Activated effector memory CD4-positive, alpha-beta T cell treated with anti-CD3 and anti-CD28 coated beads, Interleukin-2, amount 50 U/mL, for 16 hours (primary cell): Measurements from ENCODE around the gene ATN1.
A peak's percentile ranks its signal among the peaks of the same experiment; 100 is the strongest.

Experiments
- DNase-seq: peaks from one replicate; pipeline ENCODE4 v3.0.0-alpha.2; 2020

The ATN1 gene

DNA sequence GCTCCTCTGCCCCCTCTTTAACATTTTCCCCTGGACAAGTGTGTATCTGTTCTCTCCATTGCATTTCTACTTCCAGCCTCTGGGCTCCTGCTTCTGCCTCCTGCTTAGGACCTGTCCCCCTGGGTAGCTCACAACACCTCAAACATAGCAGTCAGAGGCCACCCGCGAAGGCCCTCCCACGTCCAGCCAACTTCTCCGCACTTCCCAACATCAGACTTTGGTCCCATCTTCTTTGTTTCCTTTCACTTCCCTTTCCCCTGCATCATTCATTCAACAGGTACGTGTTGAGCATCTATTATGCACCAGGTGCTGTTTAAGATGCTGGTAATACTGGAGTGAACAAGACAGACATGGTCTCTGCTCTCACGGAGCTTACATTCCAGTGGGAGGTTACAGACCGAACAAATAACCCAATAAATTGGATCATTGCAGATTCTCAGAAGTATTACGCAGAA lies 19.2 kb downstream of the ATN1 start:
- no peak for DNase-seq

DNA sequence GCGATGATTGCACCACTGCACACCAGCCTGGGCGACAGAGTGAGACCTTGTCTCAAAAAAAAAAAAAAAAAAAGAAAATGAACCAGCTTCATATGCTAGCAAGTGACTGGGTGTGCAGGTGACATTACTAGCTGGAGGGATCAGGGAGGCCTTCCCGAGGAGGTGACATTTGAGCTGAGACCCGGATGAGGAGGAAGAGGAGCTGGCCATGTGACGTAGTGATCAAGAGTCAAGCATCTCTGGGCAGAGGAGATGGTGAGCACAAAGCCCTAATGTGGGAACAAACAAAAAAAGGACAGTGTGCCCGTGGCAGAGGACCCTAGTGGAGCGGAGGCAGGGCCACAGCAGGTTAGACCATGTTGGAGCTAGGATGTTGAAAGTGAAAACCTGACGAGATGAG lies 19.9 kb downstream of the ATN1 start:
- no peak for DNase-seq

DNA sequence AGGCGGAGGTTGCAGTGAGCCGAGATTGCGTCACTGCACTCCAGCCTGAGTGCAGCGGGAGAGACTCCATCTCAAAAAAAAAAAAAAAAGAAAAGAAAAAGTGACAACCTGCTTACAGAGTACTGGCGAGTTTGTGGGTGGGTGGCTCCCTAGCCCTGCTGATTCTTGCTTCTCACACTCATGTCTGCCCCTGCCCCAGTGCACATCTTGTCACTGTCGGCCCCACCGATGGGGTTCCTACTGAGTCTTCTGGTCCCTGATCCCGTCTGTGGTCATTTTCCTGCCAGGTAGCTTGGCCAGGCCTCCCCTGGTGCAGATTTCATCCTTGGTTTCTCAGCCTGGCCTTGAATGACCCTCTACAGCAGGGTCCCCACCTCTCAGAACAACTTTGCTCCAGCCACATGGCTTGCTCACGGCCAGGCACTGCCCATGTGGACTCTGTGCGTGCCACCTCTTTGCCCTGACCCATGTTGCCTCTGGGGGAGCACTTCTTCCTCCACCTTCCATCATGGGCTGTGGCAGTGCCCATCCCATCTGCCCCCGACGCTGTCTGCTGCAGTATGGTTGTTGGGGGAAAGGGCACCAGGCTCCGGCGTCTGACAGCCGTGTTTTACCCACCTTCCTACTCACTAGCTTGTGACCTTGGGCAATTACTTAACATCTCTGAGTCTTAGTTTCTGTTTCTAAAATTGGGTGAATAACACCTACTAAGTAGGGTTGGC lies 21.3 kb downstream of the ATN1 start:
- DNase-seq, result peak; percentile 77

DNA sequence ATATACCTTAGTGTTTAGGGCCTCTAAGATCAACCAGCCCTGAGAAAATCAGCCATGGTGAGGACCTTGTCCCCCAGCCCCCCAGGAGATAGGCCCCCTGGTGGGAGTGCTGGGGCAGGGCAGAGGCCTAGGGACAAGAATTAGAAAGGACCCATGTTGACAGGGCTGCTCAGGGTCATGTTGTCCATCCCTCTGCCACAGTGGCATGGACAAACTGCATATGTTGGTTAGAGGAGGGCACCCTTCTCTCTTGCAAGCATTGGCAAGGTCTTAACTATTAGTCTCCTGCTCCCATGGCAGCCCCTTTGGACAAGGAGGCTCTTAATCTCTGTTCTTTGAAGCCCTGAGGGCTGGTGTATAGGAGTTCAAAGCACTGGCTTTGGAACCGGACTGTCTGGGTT lies 22.6 kb downstream of the ATN1 start:
- DNase-seq, result peak; percentile 73

DNA sequence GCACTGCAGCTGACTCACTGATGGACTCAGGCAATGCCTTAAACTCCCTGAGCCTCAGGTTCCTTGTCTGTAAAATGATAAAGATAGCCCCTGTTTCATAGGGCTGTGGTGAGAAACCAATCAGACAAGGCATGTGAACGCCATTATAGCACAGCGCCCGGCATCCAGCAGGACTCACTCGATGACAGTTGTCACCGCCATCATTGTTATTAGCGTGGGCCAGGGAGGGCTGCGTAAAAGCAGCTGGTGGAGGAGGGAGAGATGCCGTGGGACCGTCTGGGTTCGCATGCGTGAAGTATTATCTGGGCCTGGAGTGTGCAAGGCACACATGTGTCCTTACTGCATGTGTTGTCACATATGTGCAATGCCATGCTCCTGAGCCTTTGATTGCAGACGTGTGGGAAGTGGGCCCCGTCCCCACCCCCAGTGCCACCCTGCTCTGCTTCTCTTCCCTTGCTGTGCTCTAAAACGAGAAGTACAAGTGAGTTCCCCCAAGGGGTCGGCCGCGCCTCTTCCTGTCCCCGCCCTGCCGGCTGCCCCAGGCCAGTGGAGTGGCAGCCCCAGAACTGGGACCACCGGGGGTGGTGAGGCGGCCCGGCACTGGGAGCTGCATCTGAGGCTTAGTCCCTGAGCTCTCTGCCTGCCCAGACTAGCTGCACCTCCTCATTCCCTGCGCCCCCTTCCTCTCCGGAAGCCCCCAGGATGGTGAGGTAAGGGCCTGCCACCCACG lies 23.2 kb downstream of the ATN1 start, which contains the start of gene PTPN6:
Gene PTPN6, plus strand, starts transcription at position 546 of the 730 bp plus-strand sequence. Its CDS starts 157 bp downstream, at position 703.
- DNase-seq, result peak; percentile 84

DNA sequence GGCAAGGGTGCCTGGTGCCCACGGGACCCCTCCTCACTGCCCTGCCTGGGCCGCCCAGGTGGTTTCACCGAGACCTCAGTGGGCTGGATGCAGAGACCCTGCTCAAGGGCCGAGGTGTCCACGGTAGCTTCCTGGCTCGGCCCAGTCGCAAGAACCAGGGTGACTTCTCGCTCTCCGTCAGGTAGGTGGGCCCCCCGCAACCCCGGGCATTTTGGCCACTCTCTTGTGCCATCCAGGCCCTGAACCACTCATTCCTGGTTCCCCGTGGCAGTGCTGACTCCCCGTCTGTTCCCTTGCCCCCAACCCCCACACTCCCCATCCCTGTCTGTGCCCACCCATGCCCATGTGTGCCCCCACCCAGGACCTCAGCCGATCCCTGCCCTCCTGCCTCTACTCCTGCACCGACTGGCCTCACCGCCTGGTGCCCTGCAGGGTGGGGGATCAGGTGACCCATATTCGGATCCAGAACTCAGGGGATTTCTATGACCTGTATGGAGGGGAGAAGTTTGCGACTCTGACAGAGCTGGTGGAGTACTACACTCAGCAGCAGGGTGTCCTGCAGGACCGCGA lies 23.9 kb downstream of the ATN1 start:
- no peak for DNase-seq

DNA sequence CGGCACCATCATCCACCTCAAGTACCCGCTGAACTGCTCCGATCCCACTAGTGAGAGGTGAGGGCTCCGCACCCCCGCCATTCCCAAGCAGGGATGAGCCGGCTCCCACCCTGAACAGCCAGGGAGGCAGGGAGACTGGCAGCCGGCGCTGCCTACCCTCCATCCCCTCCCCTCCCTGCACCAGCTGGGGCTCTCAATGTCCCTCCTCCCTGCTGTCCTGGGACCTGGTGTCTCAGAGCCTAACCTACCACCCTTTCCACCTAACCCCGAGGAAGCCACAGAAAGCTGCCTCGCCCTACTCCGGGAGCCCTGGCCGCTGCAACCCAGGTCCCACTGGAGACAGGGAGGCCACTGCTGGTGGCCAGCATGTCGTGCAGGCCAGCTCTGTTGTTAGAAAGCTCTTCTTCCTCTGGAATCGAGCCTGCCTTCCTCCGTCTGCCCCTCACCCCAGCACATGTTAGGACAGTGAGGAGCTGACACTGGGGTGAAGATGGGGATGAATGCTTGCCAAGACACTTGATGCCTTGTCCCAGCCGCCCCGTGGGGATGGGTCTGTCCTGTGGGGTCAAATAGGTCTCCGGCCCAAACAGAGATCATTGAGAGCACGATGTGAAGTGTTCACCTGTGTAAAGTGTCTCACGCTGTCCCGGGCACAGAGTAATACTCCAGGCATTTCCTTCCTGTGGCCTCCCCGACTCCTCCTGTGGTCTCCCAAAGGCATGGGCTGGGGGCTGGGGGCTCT lies 24.5 kb downstream of the ATN1 start:
- DNase-seq, result peak; percentile 76

DNA sequence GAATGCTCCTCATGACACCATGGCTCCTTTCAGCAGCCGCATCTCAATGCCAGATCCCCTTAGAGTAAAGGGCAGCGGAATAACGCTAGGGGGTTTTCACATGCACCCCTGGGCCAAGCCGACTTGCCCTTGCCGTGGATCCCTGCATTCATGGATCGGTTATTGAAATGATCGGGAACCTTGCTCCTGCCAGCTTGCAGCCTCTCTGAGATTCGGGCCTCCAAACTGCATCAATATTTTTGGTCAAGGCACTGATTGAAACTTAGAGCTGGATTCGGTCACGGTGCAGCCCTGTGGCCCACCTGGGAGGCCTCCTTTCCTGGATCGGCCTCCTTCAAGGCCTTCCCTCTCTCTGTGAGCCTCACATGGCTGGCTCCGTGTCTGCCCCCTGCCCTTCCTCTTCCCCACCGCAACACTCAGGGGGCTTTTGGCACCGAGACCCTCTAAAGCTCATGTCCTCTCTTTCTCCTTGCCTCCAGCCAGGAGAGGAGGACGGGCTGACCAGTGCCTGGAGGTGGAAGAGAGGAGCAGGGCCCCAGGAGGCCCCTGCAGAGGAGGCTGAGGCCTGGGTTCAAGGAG lies 25.2 kb downstream of the ATN1 start:
- peak; percentile 77 for DNase-seq

DNA sequence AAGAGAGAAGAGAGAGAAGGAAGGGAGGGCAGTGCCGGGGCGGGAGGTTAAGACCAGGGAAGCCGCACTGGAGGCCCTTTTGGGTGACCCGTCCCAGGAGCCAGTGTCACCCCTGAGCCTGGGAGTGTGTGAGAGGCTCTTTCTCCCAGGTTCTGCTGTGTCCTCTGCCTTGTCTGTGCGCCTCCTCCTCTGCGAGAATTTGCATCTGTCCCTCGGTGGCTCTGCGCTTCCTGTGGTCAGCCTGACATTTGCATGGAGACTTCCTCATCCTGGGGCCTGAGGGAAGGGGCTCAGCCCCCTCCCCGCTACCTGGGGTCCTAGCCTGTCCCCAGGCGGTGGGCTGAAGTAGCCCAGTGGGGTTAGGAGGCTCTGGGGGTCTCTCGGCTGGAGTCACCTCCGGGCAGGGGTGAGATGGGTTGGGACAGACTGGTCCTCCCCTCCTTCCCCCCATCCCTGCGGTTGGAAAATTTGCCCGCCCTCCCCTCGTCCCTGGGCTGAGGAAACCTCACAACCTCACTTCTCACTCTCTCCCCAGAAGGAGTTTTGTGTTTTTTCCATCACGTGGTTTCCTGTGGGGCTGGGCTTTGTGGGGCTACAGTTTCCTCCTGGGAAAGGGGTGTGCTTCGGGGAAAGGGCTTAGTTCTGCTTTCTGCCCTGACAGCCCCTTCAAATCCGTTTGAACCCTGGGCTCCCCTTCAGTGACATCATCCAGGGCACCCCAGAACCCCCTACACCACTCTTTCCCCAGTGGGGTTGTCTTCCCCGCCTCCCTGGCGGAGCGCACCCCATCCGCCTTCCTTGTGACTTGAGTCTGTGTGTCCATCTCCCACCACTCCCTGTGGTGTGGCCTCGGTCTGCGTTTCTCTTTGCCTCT lies 25.9 kb downstream of the ATN1 start:
- peak; percentile 94 for DNase-seq

DNA sequence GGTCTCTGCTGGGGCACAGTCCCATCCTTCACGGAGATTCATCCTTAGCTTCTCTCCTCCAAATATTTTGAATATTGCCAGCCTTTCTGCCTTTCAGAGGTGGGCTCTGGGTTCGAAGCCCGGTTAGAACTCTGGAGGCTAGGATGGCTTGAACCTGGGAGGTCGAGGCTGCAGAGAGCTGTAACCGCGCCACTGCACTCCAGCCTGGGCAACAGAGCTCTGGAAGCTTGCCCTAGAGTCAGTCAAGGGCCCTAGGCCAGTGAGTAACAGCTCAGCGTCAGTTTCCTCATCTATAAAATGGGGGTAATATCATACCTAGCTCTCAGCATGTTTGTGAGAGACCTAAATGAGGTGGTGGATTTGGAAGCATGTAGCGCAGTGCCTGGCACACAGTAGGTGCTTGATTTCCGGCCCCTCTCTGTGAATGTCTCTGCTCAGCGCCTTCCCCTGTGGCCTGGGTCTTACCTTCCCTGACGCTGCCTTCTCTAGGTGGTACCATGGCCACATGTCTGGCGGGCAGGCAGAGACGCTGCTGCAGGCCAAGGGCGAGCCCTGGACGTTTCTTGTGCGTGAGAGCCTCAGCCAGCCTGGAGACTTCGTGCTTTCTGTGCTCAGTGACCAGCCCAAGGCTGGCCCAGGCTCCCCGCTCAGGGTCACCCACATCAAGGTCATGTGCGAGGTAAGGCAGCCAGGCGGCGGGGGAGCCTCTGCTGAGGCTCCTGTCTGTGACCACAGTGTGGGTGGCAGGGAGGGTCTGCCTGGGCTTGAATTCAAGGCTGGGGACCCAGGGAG lies 26.8 kb downstream of the ATN1 start:
- DNase-seq, result no peak

DNA sequence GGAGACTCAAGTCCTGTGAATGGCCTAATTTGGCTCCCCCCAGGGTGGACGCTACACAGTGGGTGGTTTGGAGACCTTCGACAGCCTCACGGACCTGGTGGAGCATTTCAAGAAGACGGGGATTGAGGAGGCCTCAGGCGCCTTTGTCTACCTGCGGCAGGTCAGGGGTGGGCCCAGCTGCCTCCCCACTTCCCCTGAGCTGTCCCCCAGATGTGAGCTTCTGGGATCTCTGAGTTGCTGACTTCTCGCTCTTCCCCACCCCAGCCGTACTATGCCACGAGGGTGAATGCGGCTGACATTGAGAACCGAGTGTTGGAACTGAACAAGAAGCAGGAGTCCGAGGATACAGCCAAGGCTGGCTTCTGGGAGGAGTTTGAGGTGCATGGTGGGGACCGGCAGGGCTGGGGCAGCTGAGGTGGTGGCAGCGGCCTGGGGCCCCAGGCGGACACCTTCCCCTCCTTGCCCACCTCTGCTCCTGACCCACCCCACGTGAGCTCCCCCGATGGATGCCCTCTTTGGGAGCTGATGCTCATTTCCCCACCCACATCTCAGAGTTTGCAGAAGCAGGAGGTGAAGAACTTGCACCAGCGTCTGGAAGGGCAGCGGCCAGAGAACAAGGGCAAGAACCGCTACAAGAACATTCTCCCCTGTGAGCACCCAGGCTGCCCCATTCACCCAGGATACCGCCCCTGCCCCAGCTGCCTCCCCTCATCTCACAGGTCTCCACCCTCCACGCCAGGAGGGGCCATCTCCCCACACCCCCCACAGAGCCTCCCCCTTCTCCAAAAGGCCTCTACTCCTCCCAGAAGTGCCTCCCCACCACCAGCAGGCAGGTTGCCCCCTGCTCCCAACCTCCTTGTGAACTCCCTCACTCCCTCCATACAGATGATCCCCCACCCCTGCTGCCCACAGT lies 27.6 kb downstream of the ATN1 start:
- no peak for DNase-seq

DNA sequence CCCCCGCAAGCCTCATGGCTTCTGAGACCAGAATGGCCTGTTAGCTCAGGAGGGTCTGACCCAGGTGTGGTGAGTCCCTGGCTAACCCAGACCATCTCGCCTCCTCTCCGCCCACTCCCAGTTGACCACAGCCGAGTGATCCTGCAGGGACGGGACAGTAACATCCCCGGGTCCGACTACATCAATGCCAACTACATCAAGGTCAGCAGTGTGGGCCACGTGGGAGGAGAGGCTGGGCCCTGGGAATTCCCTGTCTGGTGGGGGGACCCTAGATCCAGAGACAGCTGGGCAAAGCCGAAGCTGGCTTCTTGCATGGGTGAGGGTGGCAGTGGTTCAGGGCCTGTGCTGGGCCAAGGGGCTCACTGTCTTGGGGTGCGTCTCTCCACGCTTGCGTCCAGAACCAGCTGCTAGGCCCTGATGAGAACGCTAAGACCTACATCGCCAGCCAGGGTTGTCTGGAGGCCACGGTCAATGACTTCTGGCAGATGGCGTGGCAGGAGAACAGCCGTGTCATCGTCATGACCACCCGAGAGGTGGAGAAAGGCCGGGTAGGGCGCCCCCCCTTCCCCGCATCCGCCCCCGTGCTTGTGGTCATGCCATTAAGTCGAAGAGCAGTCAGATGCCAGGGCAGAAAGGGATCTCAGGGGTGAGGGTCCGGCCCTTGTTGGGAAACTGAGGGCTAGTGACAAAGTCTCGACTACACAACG lies 28.4 kb downstream of the ATN1 start:
- DNase-seq, result peak; percentile 69

DNA sequence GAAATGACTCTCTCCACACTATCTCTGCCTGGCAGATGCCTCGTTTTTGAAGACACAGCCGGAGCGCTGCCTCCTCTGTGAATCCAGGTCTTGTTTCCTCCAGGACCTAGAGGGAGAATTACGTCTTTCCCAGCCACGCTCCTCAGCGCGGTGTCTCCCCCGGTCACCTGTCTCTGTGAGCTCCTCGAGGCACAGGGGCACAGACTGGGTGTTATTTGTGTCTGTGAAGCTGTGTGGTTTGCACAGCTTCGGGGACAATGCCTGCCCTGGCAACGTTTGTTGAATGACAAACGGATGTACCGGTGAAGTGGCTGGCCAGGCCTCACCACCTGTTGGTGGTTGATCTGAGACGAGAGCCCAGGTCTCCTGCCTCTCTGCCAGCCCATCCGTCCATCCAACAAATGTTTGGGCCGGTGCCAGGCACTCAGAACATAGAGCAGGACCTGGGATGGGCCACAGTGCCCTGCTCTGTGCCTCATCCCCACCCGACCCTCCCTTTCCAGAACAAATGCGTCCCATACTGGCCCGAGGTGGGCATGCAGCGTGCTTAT lies 29.5 kb downstream of the ATN1 start:
- DNase-seq, result peak; percentile 67

DNA sequence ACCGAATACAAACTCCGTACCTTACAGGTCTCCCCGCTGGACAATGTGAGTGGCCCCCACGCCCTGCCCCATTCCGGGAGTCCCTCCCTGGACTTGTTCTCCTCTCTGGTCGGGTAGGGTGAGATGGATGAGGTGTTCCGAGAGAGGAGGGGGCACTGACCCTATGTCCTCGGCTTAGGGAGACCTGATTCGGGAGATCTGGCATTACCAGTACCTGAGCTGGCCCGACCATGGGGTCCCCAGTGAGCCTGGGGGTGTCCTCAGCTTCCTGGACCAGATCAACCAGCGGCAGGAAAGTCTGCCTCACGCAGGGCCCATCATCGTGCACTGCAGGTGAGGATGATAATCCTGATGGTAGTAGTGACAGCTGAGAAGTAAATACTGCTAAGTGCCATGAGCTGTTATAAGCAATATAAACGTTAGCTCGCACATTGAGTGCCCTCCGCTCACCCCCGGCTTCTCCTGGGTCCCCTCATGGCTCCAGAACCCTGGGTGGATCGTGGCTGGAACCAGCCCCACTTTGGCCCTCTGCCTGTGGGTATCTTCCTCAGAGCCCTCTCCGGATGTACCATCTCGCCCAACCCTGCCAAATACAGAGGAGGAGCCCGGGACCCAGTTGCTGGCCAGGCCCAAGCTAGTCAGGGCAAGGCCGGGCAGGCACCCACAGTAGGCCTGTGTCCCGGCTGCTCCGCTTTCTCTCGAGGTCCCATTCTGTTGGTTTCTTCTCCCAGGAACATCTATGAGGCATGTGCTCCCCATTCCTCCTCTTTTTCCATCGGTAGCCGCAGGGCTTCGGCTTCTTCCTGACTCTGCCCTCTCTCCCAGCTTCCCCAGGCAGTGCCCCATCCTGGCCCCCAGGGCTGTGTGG lies 30.2 kb downstream of the ATN1 start:
- peak; percentile 70 for DNase-seq

DNA sequence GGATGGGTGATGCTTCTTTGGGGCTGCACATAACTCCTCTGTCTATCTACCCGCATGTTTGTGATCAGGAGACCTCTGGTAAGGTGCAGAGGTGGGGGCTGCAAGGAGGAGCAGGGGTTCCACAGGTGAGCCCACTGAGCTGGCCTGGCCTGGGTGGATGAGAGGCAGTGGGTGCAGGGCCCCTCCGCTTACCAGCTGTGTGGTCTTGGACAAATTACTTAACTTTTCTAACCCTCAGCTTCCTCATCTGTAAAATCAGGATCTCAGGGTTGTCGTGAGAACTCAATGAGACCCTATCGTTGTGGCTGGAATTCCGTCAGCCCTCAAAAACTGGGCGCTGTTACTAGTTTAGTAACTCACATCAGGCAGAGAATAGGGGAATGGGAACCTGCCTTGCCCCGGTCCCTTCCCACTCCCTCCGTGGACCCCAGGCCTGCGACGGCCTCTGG lies 30.9 kb downstream of the ATN1 start:
- no peak for DNase-seq

DNA sequence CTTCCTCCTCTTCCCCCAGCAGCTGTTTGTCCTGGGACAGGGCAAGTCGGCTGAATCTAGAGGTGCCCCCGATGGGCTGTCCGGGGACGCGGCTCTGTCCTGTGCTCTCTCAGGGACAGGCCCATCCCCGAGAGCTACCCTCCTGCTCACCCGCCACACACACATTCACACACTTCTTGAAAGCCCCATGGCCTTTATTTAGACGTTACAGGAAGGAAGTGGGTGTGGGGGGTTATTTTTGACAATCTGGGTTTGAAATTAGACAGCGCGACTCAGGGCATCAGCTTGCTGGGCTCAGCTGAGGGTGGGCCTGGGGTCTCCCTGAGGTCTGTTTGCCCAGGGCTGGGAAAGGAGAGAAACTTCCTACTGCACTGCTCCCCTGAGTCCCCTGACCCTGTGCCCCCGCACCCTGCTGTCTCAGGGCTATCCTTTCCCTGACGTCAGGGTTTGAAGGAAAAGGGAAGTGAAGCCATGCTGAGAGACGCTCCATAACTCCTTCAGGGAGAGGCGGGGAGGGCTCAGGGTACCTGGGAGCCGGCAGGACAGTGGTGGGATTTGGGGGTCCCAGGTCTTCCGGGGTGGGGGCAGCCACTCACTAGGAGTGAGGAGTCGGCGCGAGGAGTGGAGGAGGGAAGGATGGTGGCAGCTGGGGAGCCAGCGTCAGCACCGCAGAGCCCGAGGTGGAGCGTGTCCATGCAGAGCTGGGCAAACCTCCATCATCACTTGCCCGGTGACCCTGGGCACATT lies 31.5 kb downstream of the ATN1 start:
- DNase-seq, result peak; percentile 89
